ENCODE measurements around the gene SMIM1. TPM values are rescaled to one million over a fixed set of nuclear protein-coding genes. Genes with fewer than 3 reads are reported as not detected.

The SMIM1 gene
- total RNA-seq, 2 experiments from 2014 or later, result 0.71 TPM; not detected in 1

GRCh38 chr1:3822421-3822820 is 49.9 kb downstream of the SMIM1 start:
- peaks cover 16% of the 10 kb centered on the region for H3K36me3 Mint-ChIP-seq (ENCODE audit: low read depth)
- no peaks in the 10 kb centered on the region for H3K27me3 Mint-ChIP-seq
- DNase-seq, result no peak
- no peaks in the 10 kb centered on the region for H3K4me1 Mint-ChIP-seq
- H3K4me3 Mint-ChIP-seq, result no peak overlapping the region
- H3K9me3 Mint-ChIP-seq, result no peaks in the 10 kb centered on the region
- no peak overlapping the region for H3K27ac Mint-ChIP-seq
- ChIA-PET POLR2A (no interaction called here), CTCF (no interaction called here)

GRCh38 chr1:3824650-3825049 is 52.1 kb downstream of the SMIM1 start:
- H3K27me3 Mint-ChIP-seq, result no peaks in the 10 kb centered on the region
- CTCF ChIA-PET, result no interaction called here
- POLR2A ChIA-PET, result no interaction called here

DNA sequence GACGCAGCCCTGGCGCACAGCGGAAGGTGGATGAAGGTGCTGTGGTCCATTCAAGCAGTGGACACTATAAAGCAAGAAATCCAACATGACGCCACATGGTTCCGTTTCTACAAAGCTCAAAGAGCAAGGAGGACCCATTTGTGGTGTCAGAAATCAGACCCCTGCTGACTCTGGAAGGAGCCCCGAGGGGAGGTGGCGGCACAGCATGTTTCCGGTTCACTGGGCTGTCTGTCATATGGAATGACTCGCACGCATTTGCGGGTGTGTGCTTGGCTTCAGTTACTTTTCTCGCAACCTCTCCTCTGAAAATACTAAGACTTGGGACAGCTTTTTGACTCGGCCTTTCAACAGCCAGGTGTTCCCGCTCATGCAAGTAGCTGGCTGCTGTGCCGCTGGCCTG is 52.8 kb downstream of the SMIM1 start:
- Mint-ChIP-seq H3K36me3 (ENCODE audit: low read depth) (peaks cover 22% of the 10 kb centered on the region), H3K4me1 (no peaks in the 10 kb centered on the region), H3K4me3 (no peak overlapping the region), H3K27ac (no peak overlapping the region), H3K9me3 (no peaks in the 10 kb centered on the region), H3K27me3 (no peaks in the 10 kb centered on the region)
- no peak for DNase-seq
- POLR2A ChIA-PET, result no interaction called here
- CTCF ChIA-PET, result no interaction called here

More at GRCh38 chr1:3824650-3825049, 52.1 kb downstream of the SMIM1 start:
- no peaks in the 10 kb centered on the region for H3K4me1 Mint-ChIP-seq
- H3K4me3 Mint-ChIP-seq, result no peak overlapping the region
- H3K27ac Mint-ChIP-seq, result no peak overlapping the region
- H3K9me3 Mint-ChIP-seq, result no peaks in the 10 kb centered on the region
- H3K36me3 Mint-ChIP-seq (ENCODE audit: low read depth), result peaks cover 22% of the 10 kb centered on the region
- DNase-seq, result no peak

Other genes with a start within 250 kb of the SMIM1 start
- 10 to 100 TPM; 20.7 to 26.6 TPM for gene MEGF6, start 161.2 kb upstream of the SMIM1 start, total RNA-seq
- 10 to 100 TPM; 13.6 to 14.7 TPM for gene TPRG1L, start 147.7 kb upstream of the SMIM1 start, total RNA-seq
- gene WRAP73, start 122.6 kb upstream of the SMIM1 start, total RNA-seq, result 10 to 100 TPM; 32.6 to 34.8 TPM
- gene TP73, start 120.2 kb upstream of the SMIM1 start, total RNA-seq, result 1 to 10 TPM; 2.0 to 2.5 TPM
- not detected for gene CCDC27, start 20.3 kb upstream of the SMIM1 start, total RNA-seq
- 10 to 100 TPM; 37.7 to 42.7 TPM for gene LRRC47, start 23.7 kb downstream of the SMIM1 start, total RNA-seq
- 10 to 100 TPM; 43.8 to 50.1 TPM for gene CEP104, start 84.5 kb downstream of the SMIM1 start, total RNA-seq
- gene DFFB, start 84.7 kb downstream of the SMIM1 start, total RNA-seq, result 10 to 100 TPM; 10.6 to 12.5 TPM
- 10 to 100 TPM; 29.4 to 31.1 TPM for gene C1orf174, start 127.5 kb downstream of the SMIM1 start, total RNA-seq